HEK293 (cell line): ENCODE data around the gene DND1.

Experiments used
- BCL6B ChIP-seq: fragments of 450-650 bp; formaldehyde crosslinking; IDR thresholded peaks from 2 replicates; pipeline ENCODE4 v1.5.1; 2017; ENCODE audit warnings: missing biosample characterization, missing genetic modification characterization
- GFI1B ChIP-seq: fragments of 450-650 bp; formaldehyde crosslinking; IDR thresholded peaks from 2 replicates; pipeline ENCODE4 v1.5.1; 2016; ENCODE audit warnings: missing biosample characterization, missing genetic modification characterization
- GLI2 ChIP-seq: fragments of 450-650 bp; formaldehyde crosslinking; IDR thresholded peaks from 2 replicates; pipeline ENCODE4; 2017; ENCODE audit warnings: missing biosample characterization, missing genetic modification characterization, low read depth, borderline replicate concordance
- HOXD13 ChIP-seq: sonication (generic); formaldehyde crosslinking; IDR thresholded peaks from 2 replicates; pipeline ENCODE4 v1.8.0; 2022; ENCODE audit warnings: missing genetic modification reagents, borderline replicate concordance
- PRDM1 ChIP-seq: fragments of 450-650 bp; formaldehyde crosslinking; IDR thresholded peaks from 2 replicates; pipeline ENCODE4; 2016; ENCODE audit warnings: missing biosample characterization, missing genetic modification characterization
- SP7 ChIP-seq: fragments of 450-650 bp; formaldehyde crosslinking; IDR thresholded peaks from 2 replicates; pipeline ENCODE4 v1.5.1; 2016; ENCODE audit warnings: missing biosample characterization, missing genetic modification characterization
- WT1 ChIP-seq: fragments of 450-650 bp; formaldehyde crosslinking; IDR thresholded peaks from 2 replicates; pipeline ENCODE4 v1.5.1; 2016; ENCODE audit warnings: missing biosample characterization, missing genetic modification characterization
- ZNF214 ChIP-seq: fragments of 450-650 bp; formaldehyde crosslinking; IDR thresholded peaks from 2 replicates; pipeline ENCODE4 v1.5.1; 2017; ENCODE audit warnings: missing biosample characterization, mild to moderate bottlenecking, missing genetic modification characterization, borderline replicate concordance
- ZNF223 ChIP-seq: fragments of 450-650 bp; formaldehyde crosslinking; IDR thresholded peaks from 2 replicates; pipeline ENCODE4 v1.5.1; 2016; ENCODE audit warnings: missing biosample characterization, missing genetic modification characterization
- ZNF266 ChIP-seq: fragments of 450-650 bp; formaldehyde crosslinking; IDR thresholded peaks from 2 replicates; pipeline ENCODE4 v1.5.1; 2016; ENCODE audit warnings: missing biosample characterization, missing genetic modification characterization, low read depth
- ZNF280C ChIP-seq: fragments of 450-650 bp; formaldehyde crosslinking; IDR thresholded peaks from 2 replicates; pipeline ENCODE4 v1.5.1; 2016; ENCODE audit warnings: missing biosample characterization, missing genetic modification characterization
- ZNF292 ChIP-seq: fragments of 450-650 bp; formaldehyde crosslinking; IDR thresholded peaks from 2 replicates; pipeline ENCODE4 v1.5.1; 2016; ENCODE audit warnings: low read depth, missing biosample characterization, missing genetic modification characterization, borderline replicate concordance
- ZNF423 ChIP-seq: fragments of 450-650 bp; formaldehyde crosslinking; IDR thresholded peaks from 2 replicates; pipeline ENCODE4 v1.5.1; 2016; ENCODE audit warnings: missing biosample characterization, missing genetic modification characterization
- ZNF426 ChIP-seq: fragments of 450-650 bp; formaldehyde crosslinking; IDR thresholded peaks from 2 replicates; pipeline ENCODE4 v1.5.1; 2017; ENCODE audit warnings: missing biosample characterization, missing genetic modification characterization, mild to moderate bottlenecking, inconsistent platforms, moderate library complexity
- ZNF48 ChIP-seq: fragments of 450-650 bp; formaldehyde crosslinking; IDR thresholded peaks from 2 replicates; pipeline ENCODE4 v1.5.1; 2016; ENCODE audit warnings: missing biosample characterization, missing genetic modification characterization
- ZNF510 ChIP-seq: fragments of 450-650 bp; formaldehyde crosslinking; IDR thresholded peaks from 2 replicates; pipeline ENCODE4 v1.5.1; 2018; ENCODE audit warnings: mild to moderate bottlenecking, missing genetic modification characterization, missing biosample characterization; ENCODE audit not compliant: insufficient replicate concordance
- ZNF548 ChIP-seq: fragments of 450-650 bp; formaldehyde crosslinking; IDR thresholded peaks from 2 replicates; pipeline ENCODE4 v1.5.1; 2016; ENCODE audit warnings: missing biosample characterization, missing genetic modification characterization
- ZNF610 ChIP-seq: fragments of 450-650 bp; formaldehyde crosslinking; IDR thresholded peaks from 2 replicates; pipeline ENCODE4 v1.5.1; 2016; ENCODE audit warnings: missing biosample characterization, missing genetic modification characterization, borderline replicate concordance
- ZNF677 ChIP-seq: fragments of 450-650 bp; IDR thresholded peaks from 2 replicates; pipeline ENCODE4 v1.5.0; 2018; ENCODE audit warnings: missing biosample characterization, mild to moderate bottlenecking, missing genetic modification characterization, moderate library complexity
- ZNF76 ChIP-seq: fragments of 450-650 bp; formaldehyde crosslinking; IDR thresholded peaks from 2 replicates; pipeline ENCODE4; 2016; ENCODE audit warnings: low read depth, missing biosample characterization, missing genetic modification characterization, borderline replicate concordance
- ZXDB ChIP-seq: fragments of 450-650 bp; formaldehyde crosslinking; IDR thresholded peaks from 2 replicates; pipeline ENCODE4 v1.5.1; 2016; ENCODE audit warnings: missing biosample characterization, missing genetic modification characterization
- TF ChIP-seq, protein P1 (sequence below): fragments of 450-650 bp; formaldehyde crosslinking; IDR thresholded peaks from 2 replicates; pipeline ENCODE4 v1.5.1; 2016; ENCODE audit warnings: missing biosample characterization, missing genetic modification characterization
- TF ChIP-seq, protein P2 (sequence below): fragments of 450-650 bp; formaldehyde crosslinking; conservative IDR thresholded peaks from 2 replicates; pipeline ENCODE4 v1.5.1; 2016; ENCODE audit warnings: low read depth, missing biosample characterization, missing genetic modification characterization
- TF ChIP-seq, protein P3 (sequence below): fragments of 450-650 bp; formaldehyde crosslinking; IDR thresholded peaks from 2 replicates; pipeline ENCODE4 v1.5.1; 2016; ENCODE audit warnings: missing biosample characterization, missing genetic modification characterization

DND1 gene

GRCh38 chr5:140700177-140701144, 27.1 kb upstream of the DND1 start, which contains the start of gene ZMAT2 (continued):
- no peak for TF ChIP-seq ZNF510
- TF ChIP-seq PRDM1 (tag by site-specific recombination), result no peak
- TF ChIP-seq ZXDB, result peak; percentile 54; the same call in 1 of the 2 replicates
- no peak for TF ChIP-seq WT1
- TF ChIP-seq, protein P1, sequence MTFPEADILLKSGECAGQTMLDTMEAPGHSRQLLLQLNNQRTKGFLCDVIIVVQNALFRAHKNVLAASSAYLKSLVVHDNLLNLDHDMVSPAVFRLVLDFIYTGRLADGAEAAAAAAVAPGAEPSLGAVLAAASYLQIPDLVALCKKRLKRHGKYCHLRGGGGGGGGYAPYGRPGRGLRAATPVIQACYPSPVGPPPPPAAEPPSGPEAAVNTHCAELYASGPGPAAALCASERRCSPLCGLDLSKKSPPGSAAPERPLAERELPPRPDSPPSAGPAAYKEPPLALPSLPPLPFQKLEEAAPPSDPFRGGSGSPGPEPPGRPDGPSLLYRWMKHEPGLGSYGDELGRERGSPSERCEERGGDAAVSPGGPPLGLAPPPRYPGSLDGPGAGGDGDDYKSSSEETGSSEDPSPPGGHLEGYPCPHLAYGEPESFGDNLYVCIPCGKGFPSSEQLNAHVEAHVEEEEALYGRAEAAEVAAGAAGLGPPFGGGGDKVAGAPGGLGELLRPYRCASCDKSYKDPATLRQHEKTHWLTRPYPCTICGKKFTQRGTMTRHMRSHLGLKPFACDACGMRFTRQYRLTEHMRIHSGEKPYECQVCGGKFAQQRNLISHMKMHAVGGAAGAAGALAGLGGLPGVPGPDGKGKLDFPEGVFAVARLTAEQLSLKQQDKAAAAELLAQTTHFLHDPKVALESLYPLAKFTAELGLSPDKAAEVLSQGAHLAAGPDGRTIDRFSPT (tag by site-specific recombination), result no peak
- no peak for TF ChIP-seq ZNF423
- no peak for TF ChIP-seq ZNF48 (tag by site-specific recombination)
- TF ChIP-seq, protein P2, sequence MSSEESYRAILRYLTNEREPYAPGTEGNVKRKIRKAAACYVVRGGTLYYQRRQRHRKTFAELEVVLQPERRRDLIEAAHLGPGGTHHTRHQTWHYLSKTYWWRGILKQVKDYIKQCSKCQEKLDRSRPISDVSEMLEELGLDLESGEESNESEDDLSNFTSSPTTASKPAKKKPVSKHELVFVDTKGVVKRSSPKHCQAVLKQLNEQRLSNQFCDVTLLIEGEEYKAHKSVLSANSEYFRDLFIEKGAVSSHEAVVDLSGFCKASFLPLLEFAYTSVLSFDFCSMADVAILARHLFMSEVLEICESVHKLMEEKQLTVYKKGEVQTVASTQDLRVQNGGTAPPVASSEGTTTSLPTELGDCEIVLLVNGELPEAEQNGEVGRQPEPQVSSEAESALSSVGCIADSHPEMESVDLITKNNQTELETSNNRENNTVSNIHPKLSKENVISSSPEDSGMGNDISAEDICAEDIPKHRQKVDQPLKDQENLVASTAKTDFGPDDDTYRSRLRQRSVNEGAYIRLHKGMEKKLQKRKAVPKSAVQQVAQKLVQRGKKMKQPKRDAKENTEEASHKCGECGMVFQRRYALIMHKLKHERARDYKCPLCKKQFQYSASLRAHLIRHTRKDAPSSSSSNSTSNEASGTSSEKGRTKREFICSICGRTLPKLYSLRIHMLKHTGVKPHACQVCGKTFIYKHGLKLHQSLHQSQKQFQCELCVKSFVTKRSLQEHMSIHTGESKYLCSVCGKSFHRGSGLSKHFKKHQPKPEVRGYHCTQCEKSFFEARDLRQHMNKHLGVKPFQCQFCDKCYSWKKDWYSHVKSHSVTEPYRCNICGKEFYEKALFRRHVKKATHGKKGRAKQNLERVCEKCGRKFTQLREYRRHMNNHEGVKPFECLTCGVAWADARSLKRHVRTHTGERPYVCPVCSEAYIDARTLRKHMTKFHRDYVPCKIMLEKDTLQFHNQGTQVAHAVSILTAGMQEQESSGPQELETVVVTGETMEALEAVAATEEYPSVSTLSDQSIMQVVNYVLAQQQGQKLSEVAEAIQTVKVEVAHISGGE (tag by site-specific recombination), result no peak
- no peak for TF ChIP-seq ZNF677 (tag by site-specific recombination)
- TF ChIP-seq HOXD13 (CRISPR knock-in tag), result peak; percentile 92
- TF ChIP-seq ZNF76 (tag by site-specific recombination), result no peak; the same call in 1 of the 2 replicates
- TF ChIP-seq ZNF426 (tag by site-specific recombination), result no peak
- no peak for TF ChIP-seq ZNF223
- TF ChIP-seq ZNF266 (tag by site-specific recombination), result no peak
- TF ChIP-seq ZNF610 (tag by site-specific recombination), result no peak
- TF ChIP-seq ZNF214 (tag by site-specific recombination), result no peak
- no peak for TF ChIP-seq SP7 (tag by site-specific recombination)
- TF ChIP-seq GLI2 (tag by site-specific recombination), result no peak
- no peak for TF ChIP-seq ZNF548 (tag by site-specific recombination)
- no peak for TF ChIP-seq ZNF292
- no peak for TF ChIP-seq ZNF280C (tag by site-specific recombination)
- no peak for TF ChIP-seq GFI1B (tag by site-specific recombination)
- TF ChIP-seq, protein P3, sequence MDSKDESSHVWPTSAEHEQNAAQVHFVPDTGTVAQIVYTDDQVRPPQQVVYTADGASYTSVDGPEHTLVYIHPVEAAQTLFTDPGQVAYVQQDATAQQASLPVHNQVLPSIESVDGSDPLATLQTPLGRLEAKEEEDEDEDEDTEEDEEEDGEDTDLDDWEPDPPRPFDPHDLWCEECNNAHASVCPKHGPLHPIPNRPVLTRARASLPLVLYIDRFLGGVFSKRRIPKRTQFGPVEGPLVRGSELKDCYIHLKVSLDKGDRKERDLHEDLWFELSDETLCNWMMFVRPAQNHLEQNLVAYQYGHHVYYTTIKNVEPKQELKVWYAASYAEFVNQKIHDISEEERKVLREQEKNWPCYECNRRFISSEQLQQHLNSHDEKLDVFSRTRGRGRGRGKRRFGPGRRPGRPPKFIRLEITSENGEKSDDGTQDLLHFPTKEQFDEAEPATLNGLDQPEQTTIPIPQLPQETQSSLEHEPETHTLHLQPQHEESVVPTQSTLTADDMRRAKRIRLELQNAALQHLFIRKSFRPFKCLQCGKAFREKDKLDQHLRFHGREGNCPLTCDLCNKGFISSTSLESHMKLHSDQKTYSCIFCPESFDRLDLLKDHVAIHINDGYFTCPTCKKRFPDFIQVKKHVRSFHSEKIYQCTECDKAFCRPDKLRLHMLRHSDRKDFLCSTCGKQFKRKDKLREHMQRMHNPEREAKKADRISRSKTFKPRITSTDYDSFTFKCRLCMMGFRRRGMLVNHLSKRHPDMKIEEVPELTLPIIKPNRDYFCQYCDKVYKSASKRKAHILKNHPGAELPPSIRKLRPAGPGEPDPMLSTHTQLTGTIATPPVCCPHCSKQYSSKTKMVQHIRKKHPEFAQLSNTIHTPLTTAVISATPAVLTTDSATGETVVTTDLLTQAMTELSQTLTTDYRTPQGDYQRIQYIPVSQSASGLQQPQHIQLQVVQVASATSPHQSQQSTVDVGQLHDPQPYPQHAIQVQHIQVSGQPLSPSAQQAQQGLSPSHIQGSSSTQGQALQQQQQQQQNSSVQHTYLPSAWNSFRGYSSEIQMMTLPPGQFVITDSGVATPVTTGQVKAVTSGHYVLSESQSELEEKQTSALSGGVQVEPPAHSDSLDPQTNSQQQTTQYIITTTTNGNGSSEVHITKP, result no peak
- TF ChIP-seq BCL6B (tag by site-specific recombination), result no peak
